Bronchial epithelial cell (primary cell): ENCODE results near the gene ABCA6. TPM values are rescaled to one million over a fixed set of nuclear protein-coding genes. Genes with fewer than 3 reads are reported as not detected.
"Not testable (repeated sequence)": the region's sequence is repeated elsewhere in the genome, so short reads cannot be mapped to it uniquely, and the experiment has no call there.

ENCODE experiments used
- DNase-seq: peaks from one replicate; pipeline ENCODE4 v3.0.0-alpha.2; 2010; ENCODE audit warnings: low read depth
- FAIRE-seq: peaks from 2 replicates; lab custom pipeline; 2011; peaks lifted over from hg19 to GRCh38; lab: Jason Lieb, UNC
- H3K27me3 ChIP-seq: 2 replicates; pipeline ENCODE4 v1.5.1; 2011; ENCODE audit warnings: low read length; ENCODE audit not compliant: control insufficient read depth, insufficient read depth
- H3K36me3 ChIP-seq: 2 replicates; pipeline ENCODE4 v1.5.1; 2011; ENCODE audit warnings: low read length; ENCODE audit not compliant: control insufficient read depth, insufficient read depth
- H3K4me3 ChIP-seq: 2 replicates; pipeline ENCODE4 v1.5.1; 2011; ENCODE audit warnings: mild to moderate bottlenecking, low read depth, low read length, control low read depth
- CTCF ChIP-seq: IDR thresholded peaks from 2 replicates; pipeline ENCODE4 v1.5.1; 2011; ENCODE audit warnings: mild to moderate bottlenecking, moderate library complexity, low read length, control low read depth, inconsistent platforms; ENCODE audit not compliant: insufficient read depth, severe bottlenecking
- total RNA-seq: library from RNA; depleted of rRNA; stranded (reverse); fragments of >200 nt; gene quantifications from 2 replicates; pipeline ENCODE4 v1.2.1, GENCODE V29; 2014

Gene ABCA6
- total RNA-seq, 1 donor from 2014 or later: 0.26 TPM

- no peak for TF ChIP-seq CTCF
- FAIRE-seq (no peak), DNase-seq (peak; percentile 54)
- Histone ChIP-seq H3K4me3 (no peak overlapping the region), H3K36me3 (no peaks in the 10 kb centered on the region), H3K27me3 (no peaks in the 10 kb centered on the region)
These were observed 34.7 kb upstream of the ABCA6 start for GRCh38 chr17:69176457-69176795.

- no peak overlapping the region for H3K4me3 ChIP-seq
- no peak for FAIRE-seq
- TF ChIP-seq CTCF: no peak
- H3K36me3 ChIP-seq: no peaks in the 10 kb centered on the region
- peak; percentile 94 for DNase-seq
- no peaks in the 10 kb centered on the region for H3K27me3 ChIP-seq
These were observed 34.1 kb upstream of the ABCA6 start for GRCh38 chr17:69175625-69176456.

GRCh38 chr17:69175262-69175624 is 33.5 kb upstream of the ABCA6 start:
- TF ChIP-seq CTCF: no peak
- FAIRE-seq (no peak), DNase-seq (no peak)
- no peaks in the 10 kb centered on the region for H3K27me3 ChIP-seq
- no peak overlapping the region for H3K4me3 ChIP-seq
- no peaks in the 10 kb centered on the region for H3K36me3 ChIP-seq

GRCh38 chr17:69173118-69173517 is 31.4 kb upstream of the ABCA6 start:
- no peaks in the 10 kb centered on the region for H3K36me3 ChIP-seq
- DNase-seq: no peak
- no peaks in the 10 kb centered on the region for H3K27me3 ChIP-seq
- H3K4me3 ChIP-seq: no peak overlapping the region
- no peak for FAIRE-seq
- TF ChIP-seq CTCF: no peak

- DNase-seq: no peak
- FAIRE-seq: no peak
- H3K36me3 ChIP-seq: no peaks in the 10 kb centered on the region
- no peak overlapping the region for H3K4me3 ChIP-seq
- H3K27me3 ChIP-seq: no peaks in the 10 kb centered on the region
- TF ChIP-seq CTCF: no peak
These were observed 28.7 kb upstream of the ABCA6 start for GRCh38 chr17:69170377-69170776.

- not testable (repeated sequence) for H3K27me3 ChIP-seq, FAIRE-seq, DNase-seq, H3K4me3 ChIP-seq, H3K36me3 ChIP-seq
These were observed 26.9 kb upstream of the ABCA6 start for GRCh38 chr17:69168642-69169041.
